ENCODE results near the gene METTL9.
"Not testable (repeated sequence)": the region's sequence is repeated elsewhere in the genome, so short reads cannot be mapped to it uniquely, and the experiment has no call there.

DNA sequence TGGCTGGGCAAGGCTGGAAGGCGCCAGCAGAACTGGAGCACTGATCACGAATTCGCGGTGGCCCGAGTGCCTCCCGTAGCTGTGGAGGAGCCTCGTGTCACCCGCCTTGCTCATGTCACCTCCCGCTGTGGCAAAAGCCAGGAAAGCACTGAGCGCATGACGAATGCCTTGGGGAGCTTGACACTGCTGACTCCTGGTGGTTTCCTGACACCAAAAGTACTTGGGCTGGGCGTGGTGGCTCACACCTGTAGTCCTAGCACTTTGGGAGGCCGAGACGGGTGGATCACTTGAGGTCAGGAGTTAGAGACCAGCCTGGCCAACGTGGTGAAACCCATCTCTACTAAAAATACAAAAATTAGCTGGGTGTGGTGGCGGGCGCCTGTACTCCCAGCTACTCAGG is 47.8 kb upstream of the METTL9 start:
- not testable (repeated sequence) for TF ChIP-seq ZNF350 (tag by site-specific recombination; IDR thresholded peaks at IDR 0.05); ZNF155 (tag by site-specific recombination; IDR thresholded peaks at IDR 0.05); ZNF610 (tag by site-specific recombination; IDR thresholded peaks at IDR 0.05; ENCODE audit: borderline replicate concordance); ZNF501 (tag by site-specific recombination; IDR thresholded peaks at IDR 0.05); ZBTB20 (tag by site-specific recombination; IDR thresholded peaks at IDR 0.05)
- TF ChIP-seq, protein P1, sequence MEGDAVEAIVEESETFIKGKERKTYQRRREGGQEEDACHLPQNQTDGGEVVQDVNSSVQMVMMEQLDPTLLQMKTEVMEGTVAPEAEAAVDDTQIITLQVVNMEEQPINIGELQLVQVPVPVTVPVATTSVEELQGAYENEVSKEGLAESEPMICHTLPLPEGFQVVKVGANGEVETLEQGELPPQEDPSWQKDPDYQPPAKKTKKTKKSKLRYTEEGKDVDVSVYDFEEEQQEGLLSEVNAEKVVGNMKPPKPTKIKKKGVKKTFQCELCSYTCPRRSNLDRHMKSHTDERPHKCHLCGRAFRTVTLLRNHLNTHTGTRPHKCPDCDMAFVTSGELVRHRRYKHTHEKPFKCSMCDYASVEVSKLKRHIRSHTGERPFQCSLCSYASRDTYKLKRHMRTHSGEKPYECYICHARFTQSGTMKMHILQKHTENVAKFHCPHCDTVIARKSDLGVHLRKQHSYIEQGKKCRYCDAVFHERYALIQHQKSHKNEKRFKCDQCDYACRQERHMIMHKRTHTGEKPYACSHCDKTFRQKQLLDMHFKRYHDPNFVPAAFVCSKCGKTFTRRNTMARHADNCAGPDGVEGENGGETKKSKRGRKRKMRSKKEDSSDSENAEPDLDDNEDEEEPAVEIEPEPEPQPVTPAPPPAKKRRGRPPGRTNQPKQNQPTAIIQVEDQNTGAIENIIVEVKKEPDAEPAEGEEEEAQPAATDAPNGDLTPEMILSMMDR (tag by site-specific recombination; IDR thresholded peaks at IDR 0.05), result not testable (repeated sequence)
